ENCODE results near the gene ASCL1.

Gene ASCL1

DNA sequence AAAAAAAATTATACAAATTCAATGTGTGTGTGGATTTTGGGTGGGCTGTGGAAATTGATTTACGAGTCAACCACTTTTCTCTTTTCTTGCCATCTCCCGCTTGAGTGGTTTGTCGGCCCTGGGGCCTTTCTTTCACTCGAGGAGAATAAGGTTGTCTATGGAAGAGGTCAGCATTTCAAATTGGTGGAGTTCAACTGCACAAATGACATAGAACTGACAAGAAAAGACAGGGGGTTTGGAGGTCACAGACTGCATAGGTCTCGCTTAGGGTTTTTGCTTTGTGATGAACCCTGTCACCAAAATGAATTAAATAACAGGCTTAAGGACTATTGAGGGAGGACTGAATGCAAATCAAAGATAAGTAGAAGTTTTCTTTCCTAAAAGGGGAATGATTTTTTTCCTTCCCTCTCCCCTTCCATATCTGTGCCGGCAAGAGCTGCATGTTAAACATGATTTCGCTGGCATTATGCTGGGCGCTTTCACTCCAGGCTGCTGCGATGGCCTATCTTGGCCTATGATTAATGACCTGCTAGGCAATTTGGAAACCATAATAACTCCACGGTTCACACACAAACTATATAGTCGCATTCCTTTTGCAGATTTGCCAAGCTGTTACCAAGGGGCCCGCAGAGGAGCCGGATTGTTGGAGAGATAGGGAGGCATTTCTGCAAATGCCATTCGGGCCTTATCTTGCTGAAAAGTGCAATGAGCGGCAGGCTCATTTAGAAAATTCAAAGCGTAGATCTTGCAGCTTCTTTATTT lies 20.7 kb downstream of the ASCL1 start:
- DNase-seq (ENCODE audit: low spot score) = no peak

- DNase-seq (ENCODE audit: low spot score) = no peak
These were observed 22.9 kb downstream of the ASCL1 start for GRCh38 chr12:102980350-102980749.

DNA sequence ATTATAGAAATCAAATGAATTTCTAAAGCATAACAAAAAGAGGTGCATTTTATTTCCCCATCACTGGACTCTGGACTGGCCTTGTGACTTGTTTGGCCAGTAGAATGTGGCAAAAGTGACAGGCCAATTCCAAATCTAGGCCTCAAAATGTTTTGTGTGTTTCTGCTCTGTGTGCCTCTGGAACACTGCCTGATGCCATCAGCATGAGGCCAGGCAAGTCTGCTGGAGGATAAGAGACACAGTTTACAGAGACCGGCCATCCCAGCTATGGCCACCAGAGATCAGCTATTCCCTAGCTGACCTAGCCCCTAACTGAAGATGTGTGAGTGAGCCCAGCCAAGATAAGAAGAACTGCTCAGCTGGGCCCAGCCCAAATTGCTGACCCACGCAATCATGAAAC lies 32.9 kb downstream of the ASCL1 start:
- DNase-seq (ENCODE audit: low spot score) = no peak

GRCh38 chr12:102992297-102992696 lies 34.8 kb downstream of the ASCL1 start:
- no peak for DNase-seq (ENCODE audit: low spot score)

GRCh38 chr12:102992720-102993119 lies 35.2 kb downstream of the ASCL1 start:
- DNase-seq (ENCODE audit: low spot score) = no peak

DNA sequence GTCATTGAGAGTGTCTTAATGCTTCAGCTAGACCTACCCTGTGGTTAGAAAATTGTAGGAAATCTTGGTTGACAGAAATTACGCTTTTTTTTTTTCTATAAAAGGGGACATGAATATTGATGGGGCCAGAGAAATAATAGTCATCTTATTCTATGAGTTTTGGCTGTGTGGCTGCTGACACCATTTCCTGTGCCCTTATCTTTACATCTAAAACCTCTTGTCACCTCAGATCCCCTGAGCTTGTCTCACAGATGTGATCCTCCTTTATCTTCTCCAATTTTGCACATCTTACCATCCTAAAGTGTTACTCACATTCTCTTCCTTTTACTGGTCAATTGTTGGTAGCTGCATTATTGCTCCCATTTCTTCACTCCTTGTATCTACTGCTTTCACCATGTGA lies 36.1 kb downstream of the ASCL1 start:
- no peak for DNase-seq (ENCODE audit: low spot score)

- no peak for DNase-seq (ENCODE audit: low spot score)
These were observed 37.9 kb downstream of the ASCL1 start for GRCh38 chr12:102995372-102995771.
